Stimulated activated CD8-positive, alpha-beta memory T cell treated with anti-CD3 and anti-CD28 coated beads, Interleukin-15, amount 100 ng/mL, for 24 hours (primary cell): Measurements from ENCODE around the gene ARMC12.

Source experiments
- DNase-seq: peaks from one replicate; pipeline ENCODE4 v3.0.0-alpha.2; 2020; ENCODE audit warnings: low read depth

Gene ARMC12

GRCh38 chr6:35735452-35735851 is 1.4 kb upstream of the ARMC12 start:
- DNase-seq: no peak

GRCh38 chr6:35736253-35736894 is 458 bp upstream of the ARMC12 start:
- peak; percentile 70 for DNase-seq

GRCh38 chr6:35737413-35738211 is 780 bp downstream of the ARMC12 start:
- no peak for DNase-seq

- no peak for DNase-seq
Measured at GRCh38 chr6:35739645-35740524, 3.1 kb downstream of the ARMC12 start.

- no peak for DNase-seq
Measured at GRCh38 chr6:35742842-35743241, 6.0 kb downstream of the ARMC12 start.

GRCh38 chr6:35745509-35745908 is 8.7 kb downstream of the ARMC12 start:
- no peak for DNase-seq

- no peak for DNase-seq
Measured at GRCh38 chr6:35746516-35746915, 9.7 kb downstream of the ARMC12 start.

GRCh38 chr6:35747877-35748276 is 11.0 kb downstream of the ARMC12 start:
- no peak for DNase-seq

- DNase-seq: no peak
Measured at GRCh38 chr6:35750557-35750956, 13.7 kb downstream of the ARMC12 start.

GRCh38 chr6:35751594-35751993 is 14.8 kb downstream of the ARMC12 start:
- DNase-seq: no peak

GRCh38 chr6:35752330-35752729 is 15.5 kb downstream of the ARMC12 start:
- DNase-seq: no peak

- DNase-seq: no peak
Measured at GRCh38 chr6:35754452-35755277, 17.8 kb downstream of the ARMC12 start.

GRCh38 chr6:35755278-35755924 is 18.6 kb downstream of the ARMC12 start:
- DNase-seq: no peak

- DNase-seq: no peak
Measured at GRCh38 chr6:35757456-35758123, 20.8 kb downstream of the ARMC12 start.

GRCh38 chr6:35759426-35759825 is 22.6 kb downstream of the ARMC12 start:
- no peak for DNase-seq

GRCh38 chr6:35765739-35766138 is 28.9 kb downstream of the ARMC12 start:
- DNase-seq: no peak

- DNase-seq: no peak
Measured at GRCh38 chr6:35769211-35769610, 32.4 kb downstream of the ARMC12 start.

- no peak for DNase-seq
Measured at GRCh38 chr6:35771343-35771627, 34.5 kb downstream of the ARMC12 start.

GRCh38 chr6:35774116-35774794 is 37.4 kb downstream of the ARMC12 start:
- DNase-seq: no peak

- DNase-seq: no peak
Measured at GRCh38 chr6:35775031-35775430, 38.2 kb downstream of the ARMC12 start.
